ENCODE measurements around the gene FAH.
"Not testable (repeated sequence)": the region's sequence is repeated elsewhere in the genome, so short reads cannot be mapped to it uniquely, and the experiment has no call there.

Gene FAH

DNA sequence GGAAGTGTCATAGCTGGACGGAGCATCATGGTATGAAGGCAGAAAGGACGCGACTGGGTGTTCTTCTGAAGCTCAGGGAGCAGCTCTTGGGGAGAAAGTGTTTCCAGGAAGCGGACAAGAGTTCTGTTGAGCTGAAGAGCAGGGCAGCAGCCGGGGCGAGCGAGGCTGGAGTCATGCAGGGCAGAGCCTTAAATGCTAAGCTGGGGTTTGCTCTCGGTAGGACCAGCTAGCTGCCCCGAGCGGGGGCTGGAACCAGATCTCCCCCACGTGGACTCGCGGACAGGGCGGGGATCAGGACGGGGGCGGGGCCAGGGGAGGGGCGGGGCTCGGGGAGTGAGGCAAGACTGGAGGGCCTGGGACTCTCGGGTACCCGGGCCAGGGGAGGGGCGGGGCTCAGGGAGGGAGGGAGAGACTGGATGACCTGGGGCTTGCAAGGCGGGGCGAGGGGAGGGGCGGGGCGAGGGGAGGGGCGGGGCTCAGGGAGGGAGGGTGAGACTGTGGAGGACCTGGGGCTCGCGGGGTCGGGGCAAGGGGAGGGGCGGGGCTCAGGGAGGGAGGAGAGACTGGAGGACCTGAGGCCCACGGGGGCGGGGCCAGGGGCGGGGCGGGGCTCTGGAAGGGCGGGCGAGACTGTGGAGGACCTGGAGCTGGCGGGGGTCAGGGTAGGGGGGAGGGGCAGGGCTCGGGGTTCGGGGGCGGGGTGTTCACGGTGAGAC is 461 bp upstream of the FAH start:
- no peak for DNase-seq

DNA sequence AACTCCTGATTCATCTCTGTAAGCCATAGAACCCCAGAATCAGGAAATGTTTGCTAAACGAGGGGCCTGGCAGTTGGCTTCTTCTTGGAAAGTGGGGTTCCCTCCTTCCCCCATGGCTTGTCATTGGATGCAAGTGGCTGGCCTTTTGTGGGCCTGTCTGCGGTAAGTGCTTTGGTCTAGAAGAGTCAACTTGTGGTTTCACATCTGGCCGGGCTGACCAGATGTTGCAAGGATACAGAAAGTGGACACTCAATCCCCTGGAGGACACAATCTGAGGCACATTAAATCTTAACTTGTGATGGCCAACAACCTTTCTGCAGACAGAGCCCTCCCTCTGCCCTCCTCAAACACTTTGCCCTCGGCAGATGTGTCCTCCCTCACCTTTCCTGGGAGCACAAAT is 1.1 kb downstream of the FAH start:
- no peak for DNase-seq

DNA sequence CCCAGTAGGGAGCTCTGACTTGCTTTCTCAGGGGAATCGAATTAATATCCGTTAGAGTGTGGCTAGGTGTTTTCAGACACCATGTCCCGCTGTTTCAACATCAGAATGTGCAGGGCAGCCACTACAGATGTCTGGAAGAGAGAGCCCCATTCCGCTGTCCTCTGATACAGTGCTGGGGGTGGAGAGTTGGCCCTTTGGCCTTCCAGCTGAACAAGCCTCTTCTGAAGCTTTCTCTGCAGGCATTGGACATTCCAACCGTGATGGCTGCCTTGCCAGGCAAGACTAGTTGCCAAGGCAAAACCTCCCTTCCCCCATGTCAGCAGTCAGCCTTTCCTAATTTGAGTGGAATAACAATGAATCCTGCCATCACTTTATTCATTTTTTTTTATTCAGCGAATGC is 1.5 kb downstream of the FAH start:
- DNase-seq: no peak

DNA sequence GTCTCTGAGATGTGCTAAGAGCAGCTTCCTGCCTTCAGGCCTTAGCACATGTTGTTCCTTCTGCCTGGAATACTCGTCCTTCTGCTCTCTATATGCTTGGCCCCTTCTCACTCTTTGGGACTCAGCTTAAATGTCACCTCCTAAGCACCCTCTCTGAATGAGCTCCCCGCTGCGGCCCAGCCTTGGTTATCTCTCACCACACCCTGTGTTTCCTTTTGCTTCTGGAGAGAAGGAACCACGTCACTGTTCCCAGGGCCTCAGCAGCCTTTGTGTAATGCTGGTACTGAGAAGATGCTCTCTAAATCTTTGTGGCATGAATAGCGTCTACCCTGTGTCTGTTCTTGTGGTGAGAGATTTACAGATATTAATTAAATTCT is 2.2 kb downstream of the FAH start:
- no peak for DNase-seq

DNA sequence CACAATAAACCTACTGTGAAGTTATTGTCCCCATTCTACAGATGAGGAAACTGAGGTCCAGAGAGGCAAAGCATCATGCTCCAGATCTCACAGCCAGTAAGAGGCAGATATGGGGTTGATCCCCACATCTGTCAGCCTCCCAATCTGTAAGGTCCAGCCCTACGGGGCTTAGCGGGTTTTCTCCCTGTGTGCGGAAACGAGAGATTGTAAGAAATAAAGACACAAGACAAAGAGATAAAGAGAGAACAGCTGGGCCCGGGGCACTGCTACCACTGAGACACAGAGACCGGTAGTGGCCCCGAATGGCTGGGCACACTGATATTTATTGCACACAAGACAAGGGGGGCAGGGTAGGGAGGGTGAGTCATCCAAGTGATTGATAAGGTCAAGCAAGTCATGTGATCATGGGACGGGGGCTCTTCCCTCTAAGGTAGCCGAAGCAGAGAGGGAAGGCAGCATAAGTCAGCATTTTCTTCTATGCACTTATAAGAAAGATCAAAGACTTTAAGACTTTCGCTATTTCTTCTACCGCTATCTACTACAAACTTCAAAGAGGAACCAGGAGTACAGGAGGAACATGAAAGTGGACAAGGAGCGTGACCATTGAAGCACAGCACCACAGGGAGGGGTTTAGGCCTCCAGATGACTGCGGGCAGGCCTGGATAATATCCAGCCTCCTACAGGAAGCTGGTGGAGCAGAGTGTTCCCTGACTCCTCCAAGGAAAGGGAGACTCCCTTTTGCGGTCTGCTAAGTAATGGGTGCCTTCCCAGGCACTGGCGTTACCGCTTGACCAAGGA is 2.8 kb downstream of the FAH start:
- not testable (repeated sequence) for DNase-seq

DNA sequence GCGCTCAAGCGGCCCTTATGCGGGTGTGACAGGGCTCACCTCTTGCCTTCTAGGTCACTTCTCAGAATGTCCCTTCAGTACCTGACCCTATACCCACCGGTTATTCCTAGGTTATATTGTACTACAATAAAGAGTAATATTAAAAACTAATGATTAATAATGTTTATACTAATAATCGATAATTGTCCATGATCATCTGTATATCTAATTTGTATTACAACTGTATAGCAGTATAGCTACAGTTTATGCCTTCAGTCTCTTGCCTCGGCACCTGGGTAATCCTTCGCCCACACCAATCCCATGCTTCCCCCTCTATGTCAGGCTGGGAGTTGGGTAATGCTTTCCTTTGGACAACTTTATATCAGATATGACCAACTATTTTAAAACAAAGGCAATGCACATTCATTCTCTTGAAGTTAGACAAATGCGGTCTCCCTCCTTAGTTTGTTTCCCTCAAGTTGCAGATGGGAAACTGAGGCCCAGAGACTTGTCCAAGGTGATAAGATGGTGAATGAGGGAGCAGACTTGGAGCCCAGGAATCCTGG is 3.4 kb downstream of the FAH start:
- DNase-seq: no peak

DNA sequence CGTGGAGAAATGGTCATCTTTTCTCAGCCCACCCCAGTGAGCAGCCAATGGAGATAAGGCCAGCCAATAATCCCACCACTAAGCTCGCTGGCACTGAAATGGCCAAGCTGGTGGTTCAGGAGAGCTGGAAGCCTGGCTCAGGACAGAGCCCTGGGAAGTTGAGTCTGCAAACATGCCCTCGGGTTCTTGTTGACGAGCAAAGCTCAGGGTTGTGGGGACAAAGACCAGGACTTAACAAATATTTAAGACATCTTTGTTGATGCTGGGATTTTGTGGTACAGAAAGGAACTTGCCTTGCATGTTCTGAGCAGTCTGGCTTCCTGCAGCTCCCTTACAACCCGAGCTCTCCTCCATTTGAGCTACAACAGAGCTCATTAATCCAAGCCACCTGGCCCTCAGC is 4.4 kb downstream of the FAH start:
- DNase-seq: no peak

DNA sequence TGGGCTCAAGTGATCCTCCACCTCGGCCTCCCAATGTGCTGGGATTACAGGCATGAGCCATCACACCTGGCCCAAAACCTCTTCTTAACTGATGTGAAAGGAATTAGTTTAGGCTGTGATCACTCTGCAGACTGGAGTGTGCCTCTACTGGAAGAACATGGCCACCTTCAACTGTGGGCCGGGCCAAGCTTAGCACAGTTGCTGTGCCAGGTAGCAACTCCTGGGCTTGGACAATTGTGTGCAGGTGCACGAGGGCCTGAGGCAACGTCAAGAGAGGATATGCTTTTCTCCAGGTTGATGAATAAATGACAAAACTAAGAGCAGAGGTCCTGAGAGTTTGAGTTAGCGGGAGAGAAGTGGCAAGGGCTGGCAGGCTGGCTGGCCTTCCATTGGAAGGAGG is 6.5 kb downstream of the FAH start:
- no peak for DNase-seq

DNA sequence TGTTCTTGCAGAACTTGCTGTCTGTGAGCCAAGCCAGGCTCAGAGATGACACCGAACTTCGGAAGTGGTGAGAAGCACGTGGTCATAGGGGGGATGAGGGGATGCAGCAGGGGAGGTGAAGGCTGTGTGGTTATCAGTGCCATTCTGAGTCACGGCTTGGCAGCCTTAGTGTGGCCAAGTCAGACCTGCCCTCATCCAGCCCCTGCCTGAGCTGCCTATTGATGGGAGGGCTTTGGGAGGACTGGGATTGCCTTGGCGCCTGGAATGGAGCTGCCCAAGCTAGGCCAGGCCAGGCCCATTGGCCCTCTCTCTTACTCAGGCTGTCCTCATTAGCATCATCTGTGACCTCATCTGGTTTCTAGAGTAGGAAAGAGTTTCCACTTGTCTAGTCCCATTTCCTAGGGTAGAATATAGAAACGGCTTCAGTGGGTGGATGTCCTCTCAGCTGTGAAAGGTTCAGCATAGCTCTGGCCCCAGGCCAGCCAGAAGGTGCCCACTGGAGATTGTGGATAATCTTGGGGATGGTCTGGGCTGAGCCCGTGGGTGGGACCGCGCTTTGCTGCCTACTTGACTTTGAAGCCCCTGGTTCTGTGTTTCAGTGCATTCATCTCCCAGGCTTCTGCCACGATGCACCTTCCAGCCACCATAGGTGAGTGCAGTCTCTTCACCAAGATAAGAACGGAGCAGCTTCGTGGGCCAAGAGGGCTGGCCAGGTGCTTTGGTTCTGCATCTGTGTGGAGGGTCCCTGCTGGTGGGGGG is 7.2 kb downstream of the FAH start:
- no peak for DNase-seq

DNA sequence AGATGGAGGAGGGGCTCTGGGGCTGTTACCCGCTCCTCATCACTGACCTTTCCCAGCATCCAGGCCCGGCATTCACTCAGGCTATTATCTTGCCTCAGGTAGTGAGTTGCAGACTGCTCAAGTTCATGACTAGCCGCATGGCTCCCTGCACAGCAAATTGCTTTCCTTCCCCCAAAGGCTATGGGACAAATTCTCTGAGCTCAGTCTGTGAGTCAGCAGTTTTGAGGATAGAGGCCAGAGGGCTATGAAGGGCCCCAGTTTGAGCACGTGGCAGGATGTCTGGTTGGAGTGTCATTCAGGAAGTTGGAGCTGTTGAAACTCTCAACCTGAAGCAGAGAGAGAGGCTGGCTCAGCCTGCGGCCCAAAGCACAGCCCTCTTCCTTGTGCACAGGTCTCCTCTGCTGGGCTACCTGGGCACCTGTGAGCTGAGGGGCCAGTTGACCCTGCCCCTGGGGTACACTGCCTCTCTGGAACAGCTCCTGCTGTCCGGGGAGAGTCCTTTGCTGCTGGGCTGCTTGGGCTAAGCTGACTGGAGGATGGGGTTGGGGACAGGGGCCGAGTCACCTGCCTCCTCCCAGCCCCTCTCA is 7.9 kb downstream of the FAH start:
- no peak for DNase-seq

DNA sequence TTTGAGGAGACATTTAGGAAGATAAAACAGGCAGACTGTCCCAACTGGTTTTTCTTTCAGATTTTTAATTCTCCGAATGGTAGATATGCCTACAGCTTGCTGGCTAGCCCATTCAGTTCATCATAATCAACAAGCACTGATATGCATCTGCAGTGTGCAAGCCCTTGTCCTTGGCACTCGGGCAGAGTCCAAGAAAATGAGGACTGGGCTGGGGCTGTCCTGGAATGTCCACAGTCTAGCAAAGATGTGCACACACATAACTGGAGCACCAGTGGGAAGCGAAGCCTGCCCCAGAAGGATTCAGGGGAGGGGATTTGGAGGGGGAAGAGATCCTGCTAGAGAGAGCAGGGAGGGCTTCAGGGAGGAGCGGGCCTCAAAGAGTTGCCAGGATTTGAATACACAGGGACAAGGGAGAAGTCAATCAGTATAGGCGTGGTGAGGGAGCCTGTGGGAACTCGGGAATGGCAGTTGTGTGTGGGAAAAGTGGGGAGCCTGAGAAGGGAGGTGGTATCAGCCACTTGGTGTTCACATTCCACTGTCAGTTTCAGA is 8.7 kb downstream of the FAH start:
- DNase-seq: no peak

DNA sequence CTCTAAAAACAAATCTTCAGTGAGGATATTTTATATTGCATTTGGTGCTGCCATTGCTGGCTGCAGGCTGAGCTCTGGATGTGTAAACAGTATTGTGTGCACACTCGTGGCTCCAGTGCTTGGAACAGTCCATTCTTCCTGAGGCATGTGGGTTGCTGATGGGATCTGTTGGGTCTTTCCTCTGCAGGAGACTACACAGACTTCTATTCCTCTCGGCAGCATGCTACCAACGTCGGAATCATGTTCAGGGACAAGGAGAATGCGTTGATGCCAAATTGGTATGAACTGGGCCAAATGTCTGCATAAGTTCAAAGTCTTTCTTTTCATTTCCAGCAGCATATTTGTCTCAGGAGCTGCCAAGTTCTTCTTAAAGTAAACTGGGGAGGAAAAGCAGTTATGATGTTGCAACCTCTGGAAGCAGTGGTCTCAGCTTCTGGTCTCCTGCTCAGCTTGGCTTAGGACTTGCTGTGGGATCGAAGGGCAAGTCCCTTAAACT is 9.3 kb downstream of the FAH start:
- no peak for DNase-seq

DNA sequence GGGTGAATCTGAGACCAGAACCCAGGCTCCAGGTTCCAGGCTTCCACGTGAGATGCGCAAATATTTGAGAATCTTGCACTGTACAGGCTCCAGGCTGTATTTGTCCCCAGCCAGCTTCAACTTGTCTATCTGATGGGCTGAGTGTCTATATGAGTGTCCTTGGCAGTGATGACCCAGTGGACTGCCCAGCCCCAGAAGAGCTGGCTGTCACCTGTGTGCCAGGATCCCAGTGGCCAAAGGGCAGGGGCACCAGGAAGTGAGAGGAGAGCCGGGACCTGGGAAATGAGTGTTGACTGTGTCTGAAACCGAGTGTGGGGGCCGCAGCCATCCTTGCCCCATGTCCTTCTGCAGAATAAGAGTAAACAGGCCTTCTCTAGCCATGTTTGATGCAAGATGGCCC is 10.4 kb downstream of the FAH start:
- DNase-seq: no peak

DNA sequence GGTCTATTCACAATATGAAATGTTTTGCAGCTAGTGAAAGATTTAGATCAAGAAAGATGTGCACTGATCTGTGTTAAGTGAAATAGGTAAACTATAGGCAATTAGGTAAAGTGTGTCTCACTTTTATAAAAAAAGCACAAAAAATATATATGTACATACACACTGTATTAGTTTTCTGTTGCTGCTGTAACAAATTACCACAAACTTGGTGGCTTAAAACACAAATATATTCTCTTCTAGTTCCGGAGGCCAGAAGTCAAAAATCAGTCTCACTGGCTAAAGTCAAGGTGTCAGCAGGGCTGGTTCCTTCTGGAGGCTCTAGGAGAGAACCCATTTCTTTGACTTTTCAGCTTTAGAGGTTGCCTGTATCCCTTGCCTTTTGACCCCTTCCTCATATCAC is 11.1 kb downstream of the FAH start:
- no peak for DNase-seq

DNA sequence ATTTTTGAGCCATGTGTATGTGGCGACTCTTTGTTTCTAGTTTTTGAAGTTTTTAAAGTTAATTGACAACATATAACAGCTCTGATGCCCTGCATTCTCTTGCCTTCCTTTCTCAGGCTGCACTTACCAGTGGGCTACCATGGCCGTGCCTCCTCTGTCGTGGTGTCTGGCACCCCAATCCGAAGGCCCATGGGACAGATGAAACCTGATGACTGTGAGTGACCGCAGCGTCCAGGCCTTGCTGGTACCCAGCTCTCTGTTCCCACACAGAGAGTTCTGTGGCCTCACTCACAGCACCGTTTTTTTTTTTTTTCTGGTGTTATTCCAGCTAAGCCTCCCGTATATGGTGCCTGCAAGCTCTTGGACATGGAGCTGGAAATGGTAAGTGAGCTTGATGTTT is 15.1 kb downstream of the FAH start:
- no peak for DNase-seq

DNA sequence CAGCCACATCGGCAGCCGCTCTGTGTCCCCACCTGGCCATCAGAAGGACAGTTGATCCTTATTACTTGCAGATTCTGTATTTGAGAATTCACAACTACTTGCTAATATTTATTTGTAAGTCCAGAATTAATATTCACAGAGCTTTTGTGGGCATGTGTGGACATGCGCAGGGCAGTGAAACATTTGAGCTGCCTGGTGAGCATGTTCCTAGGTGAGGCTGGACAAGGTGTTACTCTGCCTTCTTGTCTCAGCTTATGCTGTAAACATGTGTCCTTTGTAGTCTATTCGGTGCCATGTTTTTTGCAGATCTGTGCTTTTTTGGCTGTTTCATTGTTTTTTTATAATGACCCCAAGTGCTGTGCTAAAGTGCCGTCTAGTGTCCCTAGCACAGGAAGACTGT is 15.6 kb downstream of the FAH start:
- DNase-seq: no peak

DNA sequence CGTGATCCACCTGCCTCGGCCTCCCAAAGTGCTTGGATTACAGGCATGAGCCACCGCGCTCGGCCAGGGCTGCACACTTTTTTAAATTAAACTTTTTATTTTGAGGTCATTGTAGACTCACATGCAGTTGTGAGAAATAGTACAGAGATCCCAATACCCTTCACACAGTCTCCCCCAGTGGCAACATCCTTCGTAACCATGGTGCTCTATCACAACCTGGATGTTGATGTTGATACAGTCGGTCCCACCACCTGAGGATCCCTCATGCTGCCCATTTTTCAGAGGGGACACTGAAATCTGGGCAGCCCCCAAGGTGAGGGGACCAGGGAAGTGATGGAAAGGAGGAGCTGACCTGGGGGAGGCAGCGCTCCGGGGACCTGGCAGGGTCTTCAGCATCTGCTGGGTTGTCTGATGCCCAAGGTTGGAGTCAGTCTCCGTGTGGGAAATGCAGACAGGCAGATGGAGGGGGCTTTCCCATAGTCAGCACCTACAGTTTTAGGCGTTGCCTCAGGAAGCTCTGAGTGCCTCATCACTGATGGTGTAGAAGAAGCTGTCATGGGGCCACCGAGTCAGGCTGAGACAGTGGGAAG is 17.1 kb downstream of the FAH start:
- DNase-seq: no peak

DNA sequence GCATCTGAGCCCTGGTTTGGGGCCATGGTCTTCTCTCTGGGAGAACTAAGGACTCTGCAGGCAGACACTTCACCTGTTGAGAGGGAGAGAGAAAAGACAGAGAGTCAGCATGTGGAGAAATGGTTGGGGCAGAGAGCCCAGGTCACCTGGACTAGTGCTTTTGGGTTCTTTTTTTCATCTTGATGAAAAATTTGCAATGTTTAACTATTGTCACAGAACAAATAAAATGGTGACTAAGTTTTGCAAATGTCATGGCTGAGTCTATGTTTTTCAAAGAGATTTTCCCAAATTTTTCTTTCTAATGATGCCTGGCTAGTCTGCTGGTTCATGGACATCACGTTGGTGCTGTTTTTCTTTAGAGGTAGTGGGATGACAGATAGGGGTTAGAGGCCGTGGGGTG is 17.8 kb downstream of the FAH start:
- DNase-seq: no peak

DNA sequence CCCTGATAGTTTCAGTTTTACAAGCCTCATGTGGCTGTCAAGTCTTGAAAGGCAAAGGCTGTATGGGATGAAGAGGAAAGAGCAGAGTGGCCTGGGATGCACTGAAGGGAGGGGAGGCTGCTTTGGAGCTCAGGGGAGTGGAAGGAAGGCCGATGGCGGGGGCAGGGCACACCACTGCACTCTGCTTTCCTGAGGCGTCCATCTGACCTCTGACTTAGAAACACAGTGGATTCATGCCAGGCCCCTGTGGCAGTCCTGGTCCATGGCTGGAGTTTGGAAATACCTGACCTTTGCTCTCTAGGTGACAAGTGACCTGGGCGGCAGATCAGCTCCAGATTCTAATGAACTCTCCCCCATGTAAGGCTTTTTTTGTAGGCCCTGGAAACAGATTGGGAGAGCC is 19.0 kb downstream of the FAH start:
- DNase-seq: no peak

DNA sequence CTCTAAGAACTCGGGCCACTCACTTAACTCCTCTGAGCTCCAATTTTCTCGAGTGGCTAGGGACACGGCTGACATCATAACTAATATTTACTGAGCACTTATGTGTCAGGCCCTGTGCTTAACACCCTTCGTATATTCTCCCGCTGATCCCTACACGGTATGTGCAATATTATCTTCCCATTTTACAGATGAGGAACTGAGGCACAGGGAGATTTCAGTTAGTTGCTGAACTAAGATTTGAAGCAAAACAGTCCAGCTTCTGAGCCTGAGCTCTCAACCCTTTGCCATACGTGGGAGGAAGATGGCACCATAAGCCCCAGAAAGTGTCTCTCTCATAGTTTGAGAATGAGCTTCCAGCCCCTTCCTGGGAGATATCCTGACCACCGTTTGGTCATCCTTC is 19.6 kb downstream of the FAH start:
- no peak for DNase-seq

DNA sequence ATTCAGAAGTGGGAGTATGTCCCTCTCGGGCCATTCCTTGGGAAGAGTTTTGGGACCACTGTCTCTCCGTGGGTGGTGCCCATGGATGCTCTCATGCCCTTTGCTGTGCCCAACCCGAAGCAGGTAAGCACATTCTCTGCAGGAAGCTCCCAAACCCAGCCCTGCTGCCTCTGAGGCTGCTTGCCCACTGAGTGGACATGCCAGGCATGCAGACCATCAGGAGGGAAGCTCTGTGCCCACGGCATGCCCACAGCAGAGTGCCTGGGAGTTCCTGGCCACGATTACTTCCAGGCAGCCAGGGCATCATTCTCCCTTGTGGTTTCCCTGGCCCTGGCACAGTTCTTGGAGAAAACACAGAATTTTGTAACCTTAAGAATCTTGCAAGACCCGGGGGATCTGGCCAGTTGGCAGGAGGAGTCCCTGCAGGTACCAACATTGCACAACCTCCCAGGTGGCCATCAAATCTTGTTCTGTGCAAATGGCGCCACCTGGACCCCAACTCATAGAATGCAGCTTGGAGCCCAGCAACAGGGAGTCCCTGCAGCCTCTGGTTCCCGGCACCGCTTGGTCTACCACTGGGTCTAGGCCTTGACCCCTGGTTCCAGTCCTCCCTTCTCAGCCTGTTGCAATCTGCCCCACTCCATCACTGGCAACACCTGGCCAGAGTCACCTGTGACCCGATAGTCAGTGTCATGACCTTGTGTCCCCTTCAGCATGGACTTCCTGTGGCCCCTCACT is 20.4 kb downstream of the FAH start:
- no peak for DNase-seq

All from NCI-H2081 treated with DMSO at 0.1 percent for 48 hours (cell line).